Measurements from ENCODE around the gene TNFRSF13B. TPM values are rescaled to one million over a fixed set of nuclear protein-coding genes. Genes with fewer than 3 reads are reported as not detected.
"Not testable (repeated sequence)": the region's sequence is repeated elsewhere in the genome, so short reads cannot be mapped to it uniquely, and the experiment has no call there.

The TNFRSF13B gene
- total and polyA plus RNA-seq, 2 donors (not counting 3 experiments of a cell fraction or from before 2014, with no cell fraction given): not detected

DNA sequence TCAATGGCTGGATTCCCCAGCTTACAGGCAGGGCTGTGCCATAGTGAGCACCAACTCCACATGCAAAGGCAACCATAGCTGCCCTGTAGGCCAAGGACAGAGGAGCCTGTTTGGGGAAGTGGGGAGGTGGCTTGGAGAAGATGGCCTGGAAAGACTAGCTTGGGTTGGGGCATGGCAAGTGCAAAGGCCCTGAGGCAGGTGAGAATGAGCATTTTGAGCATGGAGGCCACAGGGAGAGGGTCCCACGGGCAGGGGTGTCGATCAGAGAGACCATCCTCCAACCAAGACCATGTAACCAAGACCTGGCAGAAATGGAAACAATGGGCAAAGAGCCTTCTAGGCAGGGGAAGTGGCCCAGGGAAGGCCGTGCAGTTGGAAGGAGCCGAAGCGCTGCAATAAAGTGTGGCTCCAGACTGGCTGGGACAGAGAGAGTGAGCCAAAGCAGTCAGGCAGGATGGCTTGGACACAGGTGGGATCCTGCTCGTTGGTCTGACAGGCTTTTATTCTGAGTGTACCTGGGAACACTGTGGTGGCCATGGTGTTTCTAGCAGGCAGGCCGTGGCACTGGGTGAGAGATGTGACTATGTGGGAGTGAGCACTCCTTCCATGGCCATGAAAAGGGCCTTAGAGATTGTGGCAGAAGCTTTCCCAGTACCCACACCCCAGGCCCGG lies 45.6 kb upstream of the TNFRSF13B start:
- Histone ChIP-seq H2AFZ (ENCODE audit: low read depth, low read length) (no peak overlapping the region), H3K36me3 (ENCODE audit: control insufficient read depth in 2 of 2, extremely low read depth in 1 of 2, insufficient read depth in 2 of 2, low read length in 2 of 2) (no peaks in the 10 kb centered on the region), H4K20me1 (replicated peaks; ENCODE audit: control insufficient read depth, extremely low read depth, insufficient read depth, low read length) (no peaks in the 10 kb centered on the region), H3K9me1 (replicated peaks; ENCODE audit: control insufficient read depth, extremely low read depth, insufficient read depth, low read length) (no peaks in the 10 kb centered on the region), H3K9ac (replicated peaks; ENCODE audit: extremely low read depth, insufficient read depth, low read length) (no peak overlapping the region), H3K9me3 (replicated peaks; ENCODE audit: control insufficient read depth, insufficient read depth, low read length) (no peaks in the 10 kb centered on the region), H3K79me2 (ENCODE audit: control insufficient read depth, insufficient read depth, low read length) (no peaks in the 10 kb centered on the region), H3K27me3 (ENCODE audit: control insufficient read depth in 2 of 2, insufficient read depth in 2 of 2, low read length in 2 of 2) (no peaks in the 10 kb centered on the region), H3K4me2 (ENCODE audit: insufficient read depth, low read length) (no peak overlapping the region), H3K4me3 (replicated peaks in 1 of 3; ENCODE audit: insufficient read depth in 1 of 3, low read depth in 1 of 3, low read length in 3 of 3) (no peak overlapping the region), H3K27ac (ENCODE audit: insufficient read depth, low read depth, low read length) (no peak overlapping the region), H3K4me1 (ENCODE audit: control insufficient read depth, extremely low read depth, insufficient read depth, low read length) (peaks cover 6% of the 10 kb centered on the region)
- TF ChIP-seq GATA2 (IDR thresholded peaks at IDR 0.05; ENCODE audit: insufficient read depth, insufficient read length, low read depth, low read length) (no peak), MYC (IDR thresholded peaks at IDR 0.05; ENCODE audit: low read depth, low read length) (no peak), POLR2AphosphoS5 (IDR thresholded peaks at IDR 0.05; ENCODE audit: insufficient read depth, low read depth, low read length) (no peak), FOS (IDR thresholded peaks at IDR 0.05; ENCODE audit: borderline replicate concordance, insufficient read depth, low read length) (no peak), JUN (IDR thresholded peaks at IDR 0.05; ENCODE audit: borderline replicate concordance, insufficient read depth, insufficient read length, low read depth) (no peak), EZH2 (IDR thresholded peaks at IDR 0.05; ENCODE audit: borderline replicate concordance, low read depth, low read length, severe bottlenecking) (no peak), POLR2A (IDR thresholded peaks at IDR 0.05; ENCODE audit: low read depth, low read length) (no peak)
- TF ChIP-seq, protein P1, sequence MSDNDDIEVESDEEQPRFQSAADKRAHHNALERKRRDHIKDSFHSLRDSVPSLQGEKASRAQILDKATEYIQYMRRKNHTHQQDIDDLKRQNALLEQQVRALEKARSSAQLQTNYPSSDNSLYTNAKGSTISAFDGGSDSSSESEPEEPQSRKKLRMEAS (IDR thresholded peaks at IDR 0.05; ENCODE audit: insufficient read depth, insufficient read length): no peak
- TF ChIP-seq, protein P2, sequence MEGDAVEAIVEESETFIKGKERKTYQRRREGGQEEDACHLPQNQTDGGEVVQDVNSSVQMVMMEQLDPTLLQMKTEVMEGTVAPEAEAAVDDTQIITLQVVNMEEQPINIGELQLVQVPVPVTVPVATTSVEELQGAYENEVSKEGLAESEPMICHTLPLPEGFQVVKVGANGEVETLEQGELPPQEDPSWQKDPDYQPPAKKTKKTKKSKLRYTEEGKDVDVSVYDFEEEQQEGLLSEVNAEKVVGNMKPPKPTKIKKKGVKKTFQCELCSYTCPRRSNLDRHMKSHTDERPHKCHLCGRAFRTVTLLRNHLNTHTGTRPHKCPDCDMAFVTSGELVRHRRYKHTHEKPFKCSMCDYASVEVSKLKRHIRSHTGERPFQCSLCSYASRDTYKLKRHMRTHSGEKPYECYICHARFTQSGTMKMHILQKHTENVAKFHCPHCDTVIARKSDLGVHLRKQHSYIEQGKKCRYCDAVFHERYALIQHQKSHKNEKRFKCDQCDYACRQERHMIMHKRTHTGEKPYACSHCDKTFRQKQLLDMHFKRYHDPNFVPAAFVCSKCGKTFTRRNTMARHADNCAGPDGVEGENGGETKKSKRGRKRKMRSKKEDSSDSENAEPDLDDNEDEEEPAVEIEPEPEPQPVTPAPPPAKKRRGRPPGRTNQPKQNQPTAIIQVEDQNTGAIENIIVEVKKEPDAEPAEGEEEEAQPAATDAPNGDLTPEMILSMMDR (IDR thresholded peaks at IDR 0.05; ENCODE audit: extremely low read depth in 1 of 2, insufficient read depth in 1 of 2, low read depth in 1 of 2, low read length in 2 of 2): no peak
- ChIA-PET CTCF (no interaction called here), POLR2A (no interaction called here)
- dilution Hi-C loops (cut with MboI; ENCODE audit: extremely low pct_ligation_motif_present, low sequenced_read_pairs) (no loop called here), intact Hi-C loops (cut with micrococcal nuclease) (no loop called here)
- FAIRE-seq (no peak), DNase-seq (ENCODE audit: low read depth, low spot score) (no peak)
- no TSS peak for BruUV-seq (replicated peaks)

DNA sequence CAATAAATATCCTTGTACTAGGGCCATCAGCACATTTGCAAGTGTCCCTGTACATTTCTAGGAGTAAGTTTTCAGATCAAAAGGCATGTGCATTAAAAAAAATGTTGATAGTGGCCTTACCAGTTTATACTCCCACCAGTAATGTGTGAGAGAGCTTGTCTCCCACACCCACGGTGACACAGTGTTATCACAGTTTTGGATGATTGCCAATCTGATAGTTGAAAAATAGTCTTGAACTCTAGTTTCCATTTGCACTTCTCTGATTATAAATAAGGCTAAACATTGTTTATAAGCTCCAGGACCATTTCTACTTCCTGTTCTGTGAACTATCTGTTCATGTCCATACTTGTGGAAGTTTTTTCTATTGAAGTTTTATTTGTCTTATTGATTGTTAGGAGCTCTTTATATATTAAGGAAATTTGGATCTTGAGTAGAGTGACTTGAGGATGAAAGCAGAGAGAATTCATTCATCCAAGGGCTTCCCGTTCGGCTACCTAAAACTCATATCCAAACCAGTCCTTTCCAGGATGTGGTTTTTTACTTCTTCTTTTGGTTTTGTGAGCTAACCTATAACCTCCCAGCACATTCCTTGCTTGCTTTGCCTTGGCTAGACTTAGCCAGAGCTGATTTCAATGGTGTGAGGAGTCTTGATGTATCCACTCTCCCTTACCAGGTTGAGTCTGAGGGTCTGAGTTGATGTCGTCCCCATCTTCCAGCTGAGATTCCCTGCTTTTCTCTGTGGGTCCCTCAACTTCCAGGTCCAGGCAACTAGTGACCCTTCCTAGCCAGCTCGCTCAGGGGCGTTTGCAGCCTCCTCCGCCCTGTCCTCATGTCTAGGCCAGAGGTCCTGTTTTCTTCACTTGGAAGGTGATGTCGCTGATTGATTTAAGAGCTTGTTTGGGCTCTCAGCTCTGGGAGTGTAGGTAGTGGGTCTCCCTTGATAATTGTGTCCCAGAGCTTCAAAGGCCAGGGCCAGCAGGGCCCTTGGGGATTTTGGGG lies 44.6 kb upstream of the TNFRSF13B start:
- POLR2A ChIA-PET: not testable (repeated sequence)

More for the DNA sequence above, 44.6 kb upstream of the TNFRSF13B start:
- BruUV-seq (replicated peaks); H3K79me2 ChIP-seq (ENCODE audit: control insufficient read depth, insufficient read depth, low read length); H4K20me1 ChIP-seq (replicated peaks; ENCODE audit: control insufficient read depth, extremely low read depth, insufficient read depth, low read length); H3K27me3 ChIP-seq (ENCODE audit: control insufficient read depth in 2 of 2, insufficient read depth in 2 of 2, low read length in 2 of 2); H3K36me3 ChIP-seq (ENCODE audit: control insufficient read depth in 2 of 2, extremely low read depth in 1 of 2, insufficient read depth in 2 of 2, low read length in 2 of 2); FAIRE-seq; DNase-seq (ENCODE audit: low read depth, low spot score); H3K9me1 ChIP-seq (replicated peaks; ENCODE audit: control insufficient read depth, extremely low read depth, insufficient read depth, low read length); dilution Hi-C loops (cut with MboI; ENCODE audit: extremely low pct_ligation_motif_present, low sequenced_read_pairs); H3K9me3 ChIP-seq (replicated peaks; ENCODE audit: control insufficient read depth, insufficient read depth, low read length); H3K27ac ChIP-seq (ENCODE audit: insufficient read depth, low read depth, low read length); H3K9ac ChIP-seq (replicated peaks; ENCODE audit: extremely low read depth, insufficient read depth, low read length); H2AFZ ChIP-seq (ENCODE audit: low read depth, low read length); H3K4me3 ChIP-seq (replicated peaks in 1 of 3; ENCODE audit: insufficient read depth in 1 of 3, low read depth in 1 of 3, low read length in 3 of 3); H3K4me2 ChIP-seq (ENCODE audit: insufficient read depth, low read length); intact Hi-C loops (cut with micrococcal nuclease); H3K4me1 ChIP-seq (ENCODE audit: control insufficient read depth, extremely low read depth, insufficient read depth, low read length): not testable (repeated sequence)
- CTCF ChIA-PET: interaction anchor here (1.4 kb wide), 1 partner anchor 18 kb away, joined by 3 read pairs; no protein-coding TSS in a partner anchor
